Measurements from ENCODE around the gene PLVAP.

PLVAP gene

GRCh38 chr19:17322854-17323253 lies 54.3 kb downstream of the PLVAP start:
- Mint-ChIP-seq H3K36me3 (ENCODE audit: low read depth) (peaks cover 20% of the 10 kb centered on the region), H3K4me3 (no peak overlapping the region), H3K9me3 (no peaks in the 10 kb centered on the region), H3K27ac (no peak overlapping the region), H3K4me1 (ENCODE audit: low read depth) (no peaks in the 10 kb centered on the region), H3K27me3 (ENCODE audit: low read depth) (no peaks in the 10 kb centered on the region)
- no peak for DNase-seq (ENCODE audit: low spot score)

DNA sequence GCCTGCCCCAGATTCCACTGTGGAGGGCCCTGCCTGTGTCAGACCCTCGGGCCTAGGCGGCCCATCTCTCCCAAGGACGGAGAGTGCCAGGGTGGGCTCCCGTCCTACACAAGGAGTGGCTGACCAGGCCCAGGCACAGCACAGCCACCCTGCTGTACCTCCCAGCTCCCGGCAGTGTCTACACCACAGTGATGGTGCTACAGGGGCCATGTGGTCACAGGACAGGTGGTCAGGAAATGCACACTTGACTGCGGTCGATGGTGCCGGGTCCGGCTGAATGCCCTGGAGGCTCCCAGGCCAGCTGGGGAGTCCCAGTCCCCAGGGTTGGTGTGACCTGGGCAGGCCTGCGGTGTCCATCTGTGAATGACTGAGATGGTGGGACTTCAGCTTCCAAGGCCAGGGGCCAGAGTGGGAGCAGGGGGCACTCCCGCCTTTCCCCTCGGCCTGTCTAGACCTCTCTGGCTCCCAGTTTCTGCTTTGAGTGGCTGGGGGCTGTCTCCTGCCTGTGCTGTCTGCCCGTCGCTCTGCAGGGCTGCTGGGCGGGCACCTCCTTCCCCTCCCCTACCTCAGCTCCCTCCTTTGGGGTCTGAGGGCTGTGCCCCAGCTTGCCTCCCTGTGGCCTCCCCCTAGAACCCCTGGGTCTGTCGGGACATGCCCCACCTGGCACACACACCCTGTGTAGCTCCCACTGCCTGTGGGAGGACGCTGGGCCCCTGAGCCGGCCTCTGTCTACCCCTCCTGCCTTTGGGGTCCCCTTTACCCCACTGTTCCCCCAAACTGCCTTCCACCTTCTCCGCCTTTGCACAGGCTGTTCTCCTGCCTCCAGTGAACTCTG lies 55.3 kb downstream of the PLVAP start:
- Mint-ChIP-seq H3K9me3 (no peaks in the 10 kb centered on the region), H3K4me3 (no peak overlapping the region), H3K27me3 (ENCODE audit: low read depth) (no peaks in the 10 kb centered on the region), H3K36me3 (ENCODE audit: low read depth) (peaks cover 20% of the 10 kb centered on the region), H3K4me1 (ENCODE audit: low read depth) (no peaks in the 10 kb centered on the region), H3K27ac (no peak overlapping the region)
- DNase-seq (ENCODE audit: low spot score), result no peak

DNA sequence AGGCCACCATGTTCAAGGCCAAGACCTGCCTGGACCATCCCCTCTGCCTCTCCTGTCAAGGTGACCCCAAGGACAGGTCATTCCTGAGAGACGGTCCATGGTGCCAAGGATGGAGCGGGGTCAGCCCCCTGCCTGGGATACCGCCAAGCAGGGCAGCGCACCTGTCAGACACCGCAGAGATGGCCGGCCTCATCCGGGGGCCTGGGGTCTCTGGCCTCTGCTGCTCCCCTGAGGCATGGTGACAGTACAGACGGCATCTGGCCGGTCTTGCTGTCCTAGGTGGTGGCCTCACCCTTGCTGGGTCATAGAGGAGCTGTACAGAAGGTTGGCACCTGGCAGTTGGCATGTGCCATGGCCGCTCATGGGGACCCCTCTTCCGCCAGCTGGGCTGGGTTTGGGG lies 56.7 kb downstream of the PLVAP start:
- no peak overlapping the region for H3K27ac Mint-ChIP-seq
- peaks cover 28% of the 10 kb centered on the region for H3K36me3 Mint-ChIP-seq (ENCODE audit: low read depth)
- no peak for DNase-seq (ENCODE audit: low spot score)
- no peaks in the 10 kb centered on the region for H3K27me3 Mint-ChIP-seq (ENCODE audit: low read depth)
- H3K4me1 Mint-ChIP-seq (ENCODE audit: low read depth), result no peaks in the 10 kb centered on the region
- no peaks in the 10 kb centered on the region for H3K9me3 Mint-ChIP-seq
- no peak overlapping the region for H3K4me3 Mint-ChIP-seq

DNA sequence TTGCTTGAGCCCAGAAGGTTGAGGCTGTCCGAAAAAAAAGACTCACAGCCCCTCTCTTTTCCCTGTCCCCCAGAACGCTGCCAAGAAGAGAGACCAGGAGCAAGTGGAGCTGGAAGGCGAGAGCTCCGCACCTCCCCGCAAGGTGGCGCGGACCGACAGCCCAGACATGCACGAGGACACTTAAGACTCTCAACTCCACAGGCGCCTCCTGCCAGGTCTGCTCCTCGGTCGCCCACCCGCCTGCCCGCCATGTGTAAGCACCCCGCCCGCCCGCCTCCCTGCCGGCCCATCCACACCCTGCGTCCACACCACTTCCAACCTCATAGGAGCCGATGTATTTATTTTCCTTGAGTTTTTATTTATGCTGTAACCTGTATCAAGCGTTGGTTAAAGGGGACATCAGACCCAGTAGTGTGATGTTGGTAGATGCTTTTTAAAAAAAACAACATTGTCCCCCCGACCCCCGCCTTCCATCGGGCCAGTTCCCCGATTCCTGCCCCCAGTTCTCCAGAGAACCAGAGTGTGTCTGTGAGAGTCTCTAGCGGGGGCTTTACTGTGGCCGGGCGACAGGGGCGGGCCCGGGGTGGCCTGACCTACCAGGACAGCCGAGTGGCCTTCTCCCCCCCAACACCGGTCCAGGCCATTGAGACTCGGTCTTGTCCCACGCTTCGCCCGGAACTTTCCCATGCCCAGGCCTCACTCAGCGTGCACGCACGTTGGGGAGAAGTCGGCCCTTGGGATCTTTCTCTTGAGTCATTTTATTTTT lies 57.5 kb downstream of the PLVAP start:
- no peaks in the 10 kb centered on the region for H3K27me3 Mint-ChIP-seq (ENCODE audit: low read depth)
- H3K36me3 Mint-ChIP-seq (ENCODE audit: low read depth), result peaks cover 29% of the 10 kb centered on the region
- no peak for DNase-seq (ENCODE audit: low spot score)
- H3K27ac Mint-ChIP-seq, result no peak overlapping the region
- no peaks in the 10 kb centered on the region for H3K9me3 Mint-ChIP-seq
- H3K4me3 Mint-ChIP-seq, result no peak overlapping the region
- H3K4me1 Mint-ChIP-seq (ENCODE audit: low read depth), result no peaks in the 10 kb centered on the region

- no peak overlapping the region for H3K4me3 Mint-ChIP-seq
- no peak overlapping the region for H3K27ac Mint-ChIP-seq
- H3K36me3 Mint-ChIP-seq (ENCODE audit: low read depth), result peaks cover 32% of the 10 kb centered on the region
- DNase-seq (ENCODE audit: low spot score), result no peak
- H3K4me1 Mint-ChIP-seq (ENCODE audit: low read depth), result no peaks in the 10 kb centered on the region
- H3K27me3 Mint-ChIP-seq (ENCODE audit: low read depth), result no peaks in the 10 kb centered on the region
- no peaks in the 10 kb centered on the region for H3K9me3 Mint-ChIP-seq
These were observed 58.2 kb downstream of the PLVAP start for GRCh38 chr19:17318966-17319365.

- Mint-ChIP-seq H3K4me1 (ENCODE audit: low read depth) (peaks cover 17% of the 10 kb centered on the region), H3K4me3 (no peak overlapping the region), H3K9me3 (no peaks in the 10 kb centered on the region), H3K36me3 (ENCODE audit: low read depth) (peaks cover 18% of the 10 kb centered on the region), H3K27ac (no peak overlapping the region), H3K27me3 (ENCODE audit: low read depth) (no peaks in the 10 kb centered on the region)
- no peak for DNase-seq (ENCODE audit: low spot score)
These were observed 63.0 kb downstream of the PLVAP start for GRCh38 chr19:17314007-17314593.

- H3K36me3 Mint-ChIP-seq (ENCODE audit: low read depth), result peaks cover 18% of the 10 kb centered on the region
- peaks cover 23% of the 10 kb centered on the region for H3K4me1 Mint-ChIP-seq (ENCODE audit: low read depth)
- no peak overlapping the region for H3K4me3 Mint-ChIP-seq
- DNase-seq (ENCODE audit: low spot score), result no peak
- H3K27ac Mint-ChIP-seq, result no peak overlapping the region
- H3K9me3 Mint-ChIP-seq, result no peaks in the 10 kb centered on the region
- no peaks in the 10 kb centered on the region for H3K27me3 Mint-ChIP-seq (ENCODE audit: low read depth)
These were observed 64.7 kb downstream of the PLVAP start for GRCh38 chr19:17312189-17313113.

DNA sequence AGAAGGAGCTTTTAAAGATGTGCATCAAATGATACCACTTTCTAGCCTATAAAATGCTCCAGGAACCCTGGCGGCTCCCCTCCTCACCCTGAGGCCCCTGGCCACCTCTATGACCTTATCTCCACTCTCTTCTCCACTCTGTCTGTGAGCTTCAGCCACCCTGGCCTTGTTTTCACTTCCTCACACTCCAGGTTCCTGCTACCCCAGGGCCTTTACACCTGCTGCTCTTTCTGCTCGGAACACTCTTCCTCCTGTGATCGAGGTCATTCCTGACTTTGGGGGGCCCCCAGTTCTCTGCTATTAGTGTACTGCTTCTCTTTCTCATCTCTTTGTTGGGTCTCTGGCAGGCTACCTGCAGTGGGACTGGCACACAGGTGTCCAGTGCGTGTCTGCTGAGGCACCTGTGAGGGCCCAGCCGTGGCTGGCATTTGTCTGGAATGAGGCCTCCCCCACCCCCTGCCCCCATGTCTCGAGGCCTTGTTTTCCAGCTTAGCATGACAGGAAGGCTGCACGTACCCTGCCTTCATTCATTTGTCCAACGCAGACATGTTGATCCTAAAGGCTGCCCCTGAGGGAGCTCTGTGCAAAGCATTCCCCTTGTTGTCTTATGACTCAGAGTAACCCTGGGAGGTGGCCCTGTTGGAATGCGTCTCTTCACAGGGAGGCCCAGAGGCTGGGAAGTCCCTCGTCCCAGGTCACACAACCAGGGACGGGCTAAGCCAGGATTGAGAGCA lies 65.5 kb downstream of the PLVAP start:
- Mint-ChIP-seq H3K27ac (peak overlapping the region; percentile 32), H3K4me3 (peak overlapping the region; percentile 48), H3K4me1 (ENCODE audit: low read depth) (peaks cover 23% of the 10 kb centered on the region), H3K9me3 (no peaks in the 10 kb centered on the region), H3K27me3 (ENCODE audit: low read depth) (no peaks in the 10 kb centered on the region), H3K36me3 (ENCODE audit: low read depth) (peaks cover 18% of the 10 kb centered on the region)
- DNase-seq (ENCODE audit: low spot score), result no peak

DNA sequence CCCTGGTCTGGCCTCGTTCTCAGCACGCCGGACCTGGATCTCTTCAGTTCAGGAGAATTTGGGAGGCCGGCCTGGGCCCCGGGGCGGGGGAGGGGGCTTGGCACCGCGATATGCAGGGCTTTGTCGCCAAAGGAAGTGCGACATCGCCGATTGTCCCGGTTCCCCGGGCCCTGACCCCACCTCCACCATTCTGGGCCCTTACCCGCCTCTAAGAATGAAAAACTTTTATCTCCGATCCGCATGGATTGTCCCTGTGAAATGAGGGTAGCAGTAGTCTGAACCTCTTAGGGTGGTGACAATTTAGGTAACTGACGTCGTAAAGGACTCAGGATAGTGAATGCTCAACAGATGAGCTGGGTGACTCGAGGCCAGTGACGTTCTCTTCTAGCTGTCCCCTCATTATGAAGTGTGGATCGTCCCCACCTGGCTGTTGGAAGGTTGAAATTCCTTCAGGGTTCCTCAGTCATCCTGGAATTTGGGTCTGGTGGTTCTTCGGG lies 67.1 kb downstream of the PLVAP start:
- no peak for DNase-seq (ENCODE audit: low spot score)

DNA sequence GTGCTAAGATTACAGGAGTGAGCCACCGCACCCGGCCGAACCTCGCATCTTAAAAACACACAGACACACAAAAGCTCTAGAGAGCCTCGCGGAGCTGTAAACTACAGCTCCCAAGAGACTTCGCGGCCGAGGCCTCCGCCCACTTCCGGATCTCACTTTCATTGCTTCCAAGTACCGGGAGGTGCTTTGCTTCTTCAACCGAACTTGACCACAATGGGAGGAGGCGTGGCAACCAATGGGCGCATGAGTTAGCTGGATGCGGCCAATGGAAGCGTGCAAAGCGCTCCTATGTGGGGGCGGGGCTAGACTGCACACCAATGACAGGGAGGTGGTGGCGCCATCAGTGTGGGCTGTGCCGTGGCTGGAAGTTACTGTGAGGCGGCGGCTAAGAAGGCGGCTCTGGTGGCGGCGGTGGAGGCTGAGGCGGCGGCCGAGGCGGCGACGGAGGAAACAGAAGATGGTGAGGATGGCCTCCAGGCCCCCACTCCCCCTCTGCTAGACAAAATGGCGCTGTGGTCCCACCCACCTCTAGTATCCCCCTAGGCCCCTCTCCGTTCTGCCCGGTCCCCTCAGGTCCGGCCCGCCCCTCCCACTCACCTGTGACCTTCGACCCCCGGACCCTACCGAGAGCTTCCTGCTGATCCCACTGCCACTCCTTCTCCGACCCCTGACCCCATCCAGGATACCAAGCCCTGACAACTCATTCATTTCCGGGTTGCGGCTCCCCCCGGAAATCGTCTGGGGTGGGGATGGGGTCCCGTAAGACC lies 67.8 kb downstream of the PLVAP start, which contains the start of gene DDA1:
TSS of gene DDA1 (plus strand) at position 366 of the 767 bp plus-strand sequence. CDS start at position 458, 92 bp downstream.
- DNase-seq (ENCODE audit: low spot score), result peak; percentile 99
- H3K4me1 Mint-ChIP-seq (ENCODE audit: low read depth), result peaks cover 33% of the 10 kb centered on the region
- no peaks in the 10 kb centered on the region for H3K27me3 Mint-ChIP-seq (ENCODE audit: low read depth)
- H3K36me3 Mint-ChIP-seq (ENCODE audit: low read depth), result peaks cover 10% of the 10 kb centered on the region
- no peaks in the 10 kb centered on the region for H3K9me3 Mint-ChIP-seq
- H3K4me3 Mint-ChIP-seq, result peak within 1 kb of the TSS; percentile 99
- peak within 1 kb of the TSS; percentile 96 for H3K27ac Mint-ChIP-seq

More for the DNA sequence above, 67.1 kb downstream of the PLVAP start:
- H3K36me3 Mint-ChIP-seq (ENCODE audit: low read depth), result peaks cover 10% of the 10 kb centered on the region
- H3K27me3 Mint-ChIP-seq (ENCODE audit: low read depth), result no peaks in the 10 kb centered on the region
- H3K4me1 Mint-ChIP-seq (ENCODE audit: low read depth), result peaks cover 29% of the 10 kb centered on the region
- no peaks in the 10 kb centered on the region for H3K9me3 Mint-ChIP-seq
- H3K27ac Mint-ChIP-seq, result peak overlapping the region; percentile 96
- peak overlapping the region; percentile 99 for H3K4me3 Mint-ChIP-seq

DNA sequence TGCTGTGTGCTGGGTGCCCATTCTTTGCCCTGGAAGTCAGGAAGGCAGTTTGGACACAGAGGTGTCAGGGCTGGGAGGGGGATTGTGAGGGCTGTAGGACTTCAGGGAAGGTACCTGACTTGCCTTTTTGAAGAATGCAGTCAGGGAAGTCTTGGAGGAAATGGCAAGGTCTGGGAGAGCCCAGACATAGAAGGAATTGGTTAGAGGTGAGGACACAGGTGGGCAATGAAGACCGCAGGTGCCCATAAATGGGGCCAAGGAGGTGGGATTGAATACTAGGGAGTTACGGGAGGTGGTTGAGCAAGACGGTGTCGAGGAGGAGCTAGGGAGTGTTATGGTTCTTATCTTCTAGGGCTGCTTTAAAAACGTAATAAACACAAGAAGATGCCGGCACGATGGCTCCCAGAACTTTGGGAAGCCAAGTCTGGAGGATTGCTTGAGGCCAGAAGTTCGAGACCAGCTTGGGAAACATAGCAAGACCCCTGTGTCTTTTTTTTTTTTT lies 69.2 kb downstream of the PLVAP start:
- peak overlapping the region; percentile 89 for H3K4me3 Mint-ChIP-seq
- H3K4me1 Mint-ChIP-seq (ENCODE audit: low read depth), result peaks cover 40% of the 10 kb centered on the region
- H3K9me3 Mint-ChIP-seq, result no peaks in the 10 kb centered on the region
- peaks cover 4% of the 10 kb centered on the region for H3K36me3 Mint-ChIP-seq (ENCODE audit: low read depth)
- H3K27ac Mint-ChIP-seq, result peak overlapping the region; percentile 3
- H3K27me3 Mint-ChIP-seq (ENCODE audit: low read depth), result no peaks in the 10 kb centered on the region
- DNase-seq (ENCODE audit: low spot score), result no peak

GRCh38 chr19:17306285-17306714 lies 70.8 kb downstream of the PLVAP start:
- Mint-ChIP-seq H3K27me3 (ENCODE audit: low read depth) (no peaks in the 10 kb centered on the region), H3K36me3 (ENCODE audit: low read depth) (peaks cover 5% of the 10 kb centered on the region), H3K4me1 (ENCODE audit: low read depth) (peaks cover 40% of the 10 kb centered on the region), H3K4me3 (peak overlapping the region; percentile 89), H3K9me3 (no peaks in the 10 kb centered on the region), H3K27ac (peak overlapping the region; percentile 77)
- no peak for DNase-seq (ENCODE audit: low spot score)

Measured in T-helper 2 cell treated with Interferon-gamma antibody and Interleukin-4, amounts not matched to agents 5 μg/mL and 100 μg/mL, for 36 hours (primary cell).